Ovary (tissue), 9 donors: ENCODE data around the gene CPED1. TPM values are rescaled to one million over a fixed set of nuclear protein-coding genes. Genes with fewer than 3 reads are reported as not detected.

Source experiments
- DNase-seq, 5 donors: peaks; one replicate each; pipeline ENCODE4 v3.0.0-alpha.2; 2019 to 2020
- H3K27ac ChIP-seq, 2 donors: fragments of 200-600 bp; one replicate each; pipeline versions ENCODE4 v1.5.1 to v1.8.0; 2019 to 2022
- H3K27me3 ChIP-seq: fragments of 200-600 bp; one replicate; pipeline ENCODE4 v1.8.0; 2022
- H3K36me3 ChIP-seq: fragments of 200-600 bp; sonication (generic); one replicate; pipeline ENCODE4 v1.5.1; 2019
- H3K4me1 ChIP-seq: one replicate; pipeline ENCODE4 v1.8.1; 2013; ENCODE audit warnings: mild to moderate bottlenecking, moderate library complexity; ENCODE audit not compliant: insufficient read depth
- H3K4me3 ChIP-seq: fragments of 200-600 bp; sonication (generic); one replicate; pipeline ENCODE4 v1.5.1; 2017
- H3K9me3 ChIP-seq, 2 donors: fragments of 200-600 bp in 1 of 2; sonication (generic) in 1 of 2; one replicate each; pipeline versions ENCODE4 v1.5.1 to v1.8.1; 2013 to 2019; ENCODE audit warnings: mild to moderate bottlenecking in 1 of 2, moderate library complexity in 1 of 2
- EP300 ChIP-seq: sonication (generic); formaldehyde crosslinking; IDR thresholded peaks from one replicate; pipeline ENCODE4 v1.6.1; 2017; ENCODE audit warnings: antibody characterized with exemption
- POLR2A ChIP-seq: fragments of 450-650 bp; IDR thresholded peaks from one replicate; pipeline ENCODE4 v1.6.1; 2017; ENCODE audit warnings: antibody characterized with exemption, mild to moderate bottlenecking, moderate library complexity
- WGBS, 3 donors: extraction: QIAGEN DNeasy Blood & Tissue Kit in 1 of 3; methylation state at CpG; one replicate each; pipeline versions ENCODE4 v1.1.5 to v1.1.7; 2013 to 2017; 5-methylcytosine and 5-hydroxymethylcytosine counted together
- intact Hi-C, 4 donors: fragments of 100-400 bp; cut with DNase I; formaldehyde crosslinking; loops; one replicate each; pipeline versions ENCODE4 v1.11.0 to v1.15.1; 2022 to 2023
- polyA plus RNA-seq, 2 donors: library from polyadenylated mRNA; stranded (reverse); fragments of 200-250 nt in 1 of 2; fragments of 350-450 nt in 1 of 2; fragmentation: Illumina TruSeq in 1 of 2; extraction: RNeasy Lipid Tissue Mini Kit (QIAGEN cat#74804) in 1 of 2; gene quantifications; one replicate each; pipeline ENCODE4 v1.2.3, GENCODE V29; 2013 to 2014
- total RNA-seq, 7 donors: library from RNA; depleted of rRNA in 2 of 7; stranded (reverse); fragments of >200 nt in 2 of 7; fragmentation: NEBNext Ultra II Directional in 3 of 7; extraction: Animal tissue kit (Norgen Biotek cat#: 25700) in 3 of 7; gene quantifications; one replicate each; pipeline versions ENCODE4 v1.1.0 to v1.2.4, GENCODE V29; 2016 to 2023
- TF ChIP-seq, protein P1 (sequence below), 3 donors: fragments of 450-650 bp in 2 of 3; fragments of 200-600 bp in 1 of 3; IDR thresholded peaks; one replicate each; pipeline versions ENCODE4 v1.5.1 to v1.8.0; 2016 to 2022; ENCODE audit warnings: antibody characterized with exemption in 3 of 3, mild to moderate bottlenecking in 1 of 3
- donor health status: DM: no; HTN: no; CAD: no; lungs with moderate emphysema.
- donor health status: DM: no; HTN: no; CAD: no.
- donor health status: Bipolar disorder and iron deficiency.
- donor health status: DM: yes; HTN: yes; CAD: no.
- donor health status: DM: no; HTN: no; CAD: no.
- donor health status: DM: yes; HTN: yes; CAD: no.

CPED1 gene
- total and polyA plus RNA-seq, 9 donors, result 42.1 to 127 (median 88.8) TPM

DNA sequence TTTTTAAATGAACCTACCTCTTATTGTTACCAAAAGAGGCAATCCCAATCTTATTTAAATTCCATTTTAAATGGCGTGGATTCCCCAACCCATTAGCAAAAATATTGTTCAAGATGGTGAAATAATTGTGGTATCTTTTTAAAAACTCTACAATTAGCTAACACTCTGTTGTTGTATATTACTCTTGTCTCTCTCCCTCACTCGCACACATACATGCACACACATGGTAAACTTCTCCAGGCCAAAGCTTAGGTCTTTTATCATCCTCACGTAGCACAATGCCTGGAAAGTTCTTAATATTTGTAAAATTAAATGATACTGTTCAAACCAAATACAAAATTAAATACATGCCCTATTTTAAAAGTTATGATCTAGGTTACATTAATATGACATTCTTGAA is 171.0 kb downstream of the CPED1 start:
- WGBS, 3 donors, result 74 to 94% (median 93%) methylated on average over 3 of the region's 3 CpGs
- intact Hi-C loops, result no loop called here
- Histone ChIP-seq H3K4me1 (no peaks in the 10 kb centered on the region), H3K27ac (no peak overlapping the region), H3K36me3 (no peaks in the 10 kb centered on the region), H3K27me3 (no peaks in the 10 kb centered on the region), H3K9me3 (no peaks in the 10 kb centered on the region), H3K4me3 (no peak overlapping the region)
- DNase-seq, result no peak
- TF ChIP-seq EP300 (no peak), POLR2A (no peak)
- TF ChIP-seq, protein P1, sequence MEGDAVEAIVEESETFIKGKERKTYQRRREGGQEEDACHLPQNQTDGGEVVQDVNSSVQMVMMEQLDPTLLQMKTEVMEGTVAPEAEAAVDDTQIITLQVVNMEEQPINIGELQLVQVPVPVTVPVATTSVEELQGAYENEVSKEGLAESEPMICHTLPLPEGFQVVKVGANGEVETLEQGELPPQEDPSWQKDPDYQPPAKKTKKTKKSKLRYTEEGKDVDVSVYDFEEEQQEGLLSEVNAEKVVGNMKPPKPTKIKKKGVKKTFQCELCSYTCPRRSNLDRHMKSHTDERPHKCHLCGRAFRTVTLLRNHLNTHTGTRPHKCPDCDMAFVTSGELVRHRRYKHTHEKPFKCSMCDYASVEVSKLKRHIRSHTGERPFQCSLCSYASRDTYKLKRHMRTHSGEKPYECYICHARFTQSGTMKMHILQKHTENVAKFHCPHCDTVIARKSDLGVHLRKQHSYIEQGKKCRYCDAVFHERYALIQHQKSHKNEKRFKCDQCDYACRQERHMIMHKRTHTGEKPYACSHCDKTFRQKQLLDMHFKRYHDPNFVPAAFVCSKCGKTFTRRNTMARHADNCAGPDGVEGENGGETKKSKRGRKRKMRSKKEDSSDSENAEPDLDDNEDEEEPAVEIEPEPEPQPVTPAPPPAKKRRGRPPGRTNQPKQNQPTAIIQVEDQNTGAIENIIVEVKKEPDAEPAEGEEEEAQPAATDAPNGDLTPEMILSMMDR (IDR thresholded peaks at IDR 0.05), result no peak

DNA sequence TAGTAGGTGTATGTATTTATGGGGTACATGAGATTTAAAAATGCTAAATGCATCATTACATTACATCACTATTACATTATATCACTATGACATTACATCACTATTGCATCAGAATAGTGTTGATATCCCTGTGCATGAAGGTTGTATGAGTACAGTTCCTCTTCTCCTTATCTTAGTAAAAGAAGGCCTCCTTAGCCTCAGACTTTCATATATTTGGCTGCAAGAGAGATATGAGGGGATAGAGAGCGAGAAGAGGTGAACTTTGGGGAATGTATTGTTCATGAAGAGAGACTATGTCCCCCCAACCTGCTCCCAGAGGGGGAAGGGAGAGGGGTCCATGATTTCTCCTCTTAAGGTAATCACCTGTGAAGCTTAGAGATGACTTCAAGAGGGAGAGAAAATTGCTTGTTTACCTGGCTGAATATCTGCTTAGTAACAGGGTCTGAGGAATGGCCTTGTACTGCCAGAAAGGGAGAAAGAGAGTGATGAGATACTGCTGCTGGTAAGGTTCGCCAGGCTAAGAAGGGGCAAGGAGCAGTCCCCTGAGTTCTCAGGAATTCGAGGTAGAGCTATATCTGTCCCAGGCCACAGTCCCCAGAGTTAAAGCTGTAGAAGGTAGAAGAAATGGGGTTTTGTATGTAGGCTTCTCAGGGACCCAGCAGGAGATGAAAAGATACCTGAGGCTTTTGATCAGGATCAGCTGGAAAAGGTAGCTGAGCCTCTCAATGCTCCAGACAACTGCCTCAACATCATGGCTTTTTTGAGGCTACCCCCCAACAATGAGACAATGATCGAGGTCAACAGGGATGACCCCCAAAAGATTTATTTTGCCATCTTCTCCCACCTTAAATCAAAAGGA is 171.9 kb downstream of the CPED1 start:
- Histone ChIP-seq H3K4me3 (no peak overlapping the region), H3K4me1 (no peaks in the 10 kb centered on the region), H3K9me3 (no peaks in the 10 kb centered on the region), H3K27me3 (no peaks in the 10 kb centered on the region), H3K27ac (no peak overlapping the region), H3K36me3 (no peaks in the 10 kb centered on the region)
- TF ChIP-seq POLR2A (no peak), EP300 (no peak)
- TF ChIP-seq, protein P1 (IDR thresholded peaks at IDR 0.05), result no peak
- intact Hi-C loops, result no loop called here
- 83 to 94% (median 87%) methylated on average over 4 of the region's 4 CpGs for WGBS, 3 donors
- no peak for DNase-seq

DNA sequence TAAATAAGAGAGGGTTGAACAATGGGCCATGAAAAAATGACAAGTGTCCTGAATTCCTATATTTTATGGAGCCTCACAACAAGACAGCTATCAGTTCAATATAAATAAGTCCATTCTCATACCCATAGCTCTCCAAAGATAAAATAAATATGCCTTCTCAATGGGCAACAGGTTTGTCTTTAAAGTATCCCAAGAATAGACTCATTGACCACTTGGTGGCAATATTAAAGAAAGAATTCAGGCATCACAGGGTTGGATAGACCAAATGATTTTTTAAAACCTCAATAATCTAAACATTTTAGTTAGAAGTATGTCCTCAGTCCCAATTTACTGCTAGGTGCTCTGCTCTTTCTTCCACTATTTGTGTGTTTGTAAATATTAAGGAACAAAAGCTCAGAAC is 175.2 kb downstream of the CPED1 start:
- H3K27me3 ChIP-seq, result no peaks in the 10 kb centered on the region
- H3K36me3 ChIP-seq, result no peaks in the 10 kb centered on the region
- H3K9me3 ChIP-seq, result no peaks in the 10 kb centered on the region
- intact Hi-C loops, result no loop called here
- no peak overlapping the region for H3K4me3 ChIP-seq
- no peaks in the 10 kb centered on the region for H3K4me1 ChIP-seq
- no peak for DNase-seq
- TF ChIP-seq, protein P1 (IDR thresholded peaks at IDR 0.05), result no peak
- no peak for TF ChIP-seq POLR2A
- TF ChIP-seq EP300, result no peak
- no peak overlapping the region for H3K27ac ChIP-seq

DNA sequence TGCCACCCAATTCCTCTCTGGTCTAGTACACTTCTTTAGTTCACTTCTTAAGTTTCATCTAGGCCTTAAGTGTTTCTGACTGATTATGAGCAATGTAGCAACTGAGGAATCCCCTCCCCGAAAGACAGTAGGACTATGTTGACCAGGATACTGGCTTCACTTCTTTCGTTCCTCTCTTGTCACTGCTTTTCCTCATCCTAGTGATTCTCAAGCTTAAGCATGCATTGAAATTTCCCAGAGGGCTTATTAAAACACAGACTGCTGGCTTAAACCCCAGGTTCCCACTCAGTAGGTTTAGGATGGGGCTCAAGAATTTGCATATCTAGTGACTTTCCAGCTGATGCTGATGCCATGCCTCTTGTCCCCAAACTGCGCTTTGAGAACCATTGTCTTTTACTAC is 175.7 kb downstream of the CPED1 start:
- Histone ChIP-seq H3K4me1 (no peaks in the 10 kb centered on the region), H3K27me3 (no peaks in the 10 kb centered on the region), H3K27ac (no peak overlapping the region), H3K36me3 (no peaks in the 10 kb centered on the region), H3K4me3 (no peak overlapping the region), H3K9me3 (no peaks in the 10 kb centered on the region)
- intact Hi-C loops, result no loop called here
- WGBS, 3 donors, result 85 to 94% (median 91%) methylated on average over 3 of the region's 3 CpGs
- no peak for DNase-seq
- no peak for TF ChIP-seq EP300
- TF ChIP-seq, protein P1 (IDR thresholded peaks at IDR 0.05), result no peak
- no peak for TF ChIP-seq POLR2A
